WTC11 (cell line): Measurements from ENCODE around the gene C4orf33. TPM values are rescaled to one million over a fixed set of nuclear protein-coding genes. Genes with fewer than 3 reads are reported as not detected.
A peak's percentile ranks its signal among the peaks of the same experiment; 100 is the strongest.

ENCODE experiments used
- ATAC-seq: fragments of 200-7000 bp; cut with Tn5 transposase; 2 replicates; pipeline ENCODE4 v1.10.0; 2021; ENCODE audit warnings: mild to moderate bottlenecking, moderate library complexity
- CTCF ChIA-PET: fragments of 300-600 bp; sonication (Branson Sonifier 250); formaldehyde crosslinking; loops from one replicate; lab custom pipeline; 2021; ENCODE audit warnings: antibody characterized with exemption; lab: Charles Lee
- POLR2A ChIA-PET: fragments of 350-600 bp; sonication (Branson Sonifier 250); formaldehyde crosslinking; loops from one replicate; lab custom pipeline; 2021; ENCODE audit warnings: antibody characterized with exemption; lab: Charles Lee
- DNase-seq: peaks from one replicate; pipeline ENCODE4 v3.0.0; 2021; ENCODE audit warnings: low spot score
- H3K27ac Mint-ChIP-seq: 2 replicates; pipeline ENCODE4 v1.8.0; 2021; ENCODE audit warnings: mixed read lengths
- H3K27me3 Mint-ChIP-seq: 2 replicates; pipeline ENCODE4 v1.8.0; 2021; ENCODE audit warnings: low read depth, mild to moderate bottlenecking, moderate library complexity, mixed read lengths
- H3K36me3 Mint-ChIP-seq: 2 replicates; pipeline ENCODE4 v1.8.0; 2021; ENCODE audit warnings: mixed read lengths
- H3K4me1 Mint-ChIP-seq: 2 replicates; pipeline ENCODE4 v1.8.0; 2022; ENCODE audit warnings: mixed read lengths
- H3K4me3 Mint-ChIP-seq: 2 replicates; pipeline ENCODE4 v1.8.0; 2021; ENCODE audit warnings: mild to moderate bottlenecking, moderate library complexity, mixed read lengths
- H3K9me3 Mint-ChIP-seq: 2 replicates; pipeline ENCODE4 v1.8.0; 2021; ENCODE audit warnings: mixed read lengths
- ATF6 ChIP-seq: sonication (generic); formaldehyde crosslinking; IDR thresholded peaks from 2 replicates; pipeline ENCODE4 v1.8.1; 2023; ENCODE audit warnings: mild to moderate bottlenecking, missing genetic modification reagents
- CBFB ChIP-seq: sonication (generic); formaldehyde crosslinking; IDR thresholded peaks from 2 replicates; pipeline ENCODE4 v1.8.1; 2022; ENCODE audit warnings: mild to moderate bottlenecking, low read depth, missing genetic modification reagents
- ETV6 ChIP-seq: sonication (generic); formaldehyde crosslinking; IDR thresholded peaks from 2 replicates; pipeline ENCODE4 v1.8.1; 2022; ENCODE audit warnings: mild to moderate bottlenecking, missing genetic modification reagents
- FOXP1 ChIP-seq: sonication (generic); formaldehyde crosslinking; IDR thresholded peaks from 2 replicates; pipeline ENCODE4 v1.8.0; 2022; ENCODE audit warnings: missing genetic modification reagents, mild to moderate bottlenecking, moderate library complexity, borderline replicate concordance
- GTF2I ChIP-seq: fragments of 250-450 bp; sonication (Bioruptor Pico); conservative IDR thresholded peaks from 2 replicates; pipeline ENCODE4 v1.4.0; 2021; ENCODE audit warnings: mild to moderate bottlenecking
- JAZF1 ChIP-seq: fragments of 250-450 bp; sonication (Bioruptor Pico); IDR thresholded peaks from 2 replicates; pipeline ENCODE4 v1.9.0; 2021; ENCODE audit warnings: moderate library complexity, mild to moderate bottlenecking, inconsistent platforms
- JUN ChIP-seq: sonication (generic); formaldehyde crosslinking; IDR thresholded peaks from 2 replicates; pipeline ENCODE4 v1.8.0; 2023; ENCODE audit warnings: mild to moderate bottlenecking, missing genetic modification reagents
- KAT7 ChIP-seq: sonication (generic); formaldehyde crosslinking; IDR thresholded peaks from 2 replicates; pipeline ENCODE4 v1.8.1; 2023; ENCODE audit warnings: missing genetic modification reagents, mild to moderate bottlenecking, borderline replicate concordance
- MAX ChIP-seq: sonication (generic); formaldehyde crosslinking; IDR thresholded peaks from 2 replicates; pipeline ENCODE4 v1.8.0; 2022; ENCODE audit warnings: mild to moderate bottlenecking, missing genetic modification reagents
- MYBL2 ChIP-seq: sonication (generic); formaldehyde crosslinking; IDR thresholded peaks from 2 replicates; pipeline ENCODE4 v1.8.1; 2023; ENCODE audit warnings: mild to moderate bottlenecking, moderate library complexity, missing genetic modification reagents
- NFE2L1 ChIP-seq: sonication (generic); formaldehyde crosslinking; IDR thresholded peaks from 2 replicates; pipeline ENCODE4 v1.8.1; 2023; ENCODE audit warnings: missing genetic modification reagents
- OVOL2 ChIP-seq: fragments of 250-450 bp; sonication (Bioruptor Pico); IDR thresholded peaks from 2 replicates; pipeline ENCODE4 v1.9.0; 2021; ENCODE audit warnings: mild to moderate bottlenecking, borderline replicate concordance
- PRRX2 ChIP-seq: fragments of 250-450 bp; sonication (Bioruptor Pico); IDR thresholded peaks from 2 replicates; pipeline ENCODE4 v1.8.0; 2021; ENCODE audit warnings: mild to moderate bottlenecking
- SMAD4 ChIP-seq: sonication (generic); formaldehyde crosslinking; IDR thresholded peaks from 2 replicates; pipeline ENCODE4 v1.8.0; 2022; ENCODE audit warnings: mild to moderate bottlenecking, missing genetic modification reagents
- SOX15 ChIP-seq: fragments of 250-450 bp; sonication (Bioruptor Pico); IDR thresholded peaks from 2 replicates; pipeline ENCODE4 v1.9.0; 2021; ENCODE audit warnings: mild to moderate bottlenecking
- TEAD4 ChIP-seq: sonication (generic); formaldehyde crosslinking; IDR thresholded peaks from 2 replicates; pipeline ENCODE4 v1.8.0; 2022; ENCODE audit warnings: mild to moderate bottlenecking, missing genetic modification reagents
- ZBTB43 ChIP-seq: sonication (generic); formaldehyde crosslinking; IDR thresholded peaks from 2 replicates; pipeline ENCODE4 v1.8.1; 2023; ENCODE audit warnings: mild to moderate bottlenecking, missing genetic modification reagents
- ZMAT4 ChIP-seq: fragments of 250-450 bp; sonication (Bioruptor Pico); IDR thresholded peaks from 2 replicates; pipeline ENCODE4 v1.9.0; 2021; ENCODE audit warnings: mild to moderate bottlenecking
- ZNF121 ChIP-seq: sonication (generic); formaldehyde crosslinking; IDR thresholded peaks from 2 replicates; pipeline ENCODE4 v1.8.0; 2023; ENCODE audit warnings: missing genetic modification reagents
- ZNF138 ChIP-seq: sonication (generic); formaldehyde crosslinking; conservative IDR thresholded peaks from 2 replicates; pipeline ENCODE4 v1.8.1; 2022; ENCODE audit warnings: mild to moderate bottlenecking, moderate library complexity, missing genetic modification reagents
- ZNF423 ChIP-seq: fragments of 250-450 bp; sonication (Bioruptor Pico); IDR thresholded peaks from 2 replicates; pipeline ENCODE4 v2.1.2; 2022; ENCODE audit warnings: mild to moderate bottlenecking, moderate library complexity
- total RNA-seq: library from RNA; stranded (reverse); gene quantifications from 3 replicates; pipeline ENCODE4 v1.2.3, GENCODE V29; 2021
- TF ChIP-seq, protein P1 (sequence below): fragments of 250-450 bp; sonication (Bioruptor Pico); IDR thresholded peaks from 2 replicates; pipeline ENCODE4 v1.9.0; 2021; ENCODE audit warnings: mild to moderate bottlenecking, borderline replicate concordance
- TF ChIP-seq, protein P2 (sequence below): sonication (generic); formaldehyde crosslinking; IDR thresholded peaks from 2 replicates; pipeline ENCODE4 v1.8.0; 2023; ENCODE audit warnings: mild to moderate bottlenecking, missing genetic modification reagents
- TF ChIP-seq, protein P3 (sequence below): fragments of 200-600 bp; IDR thresholded peaks from 2 replicates; pipeline ENCODE4 v1.8.0; 2022; ENCODE audit warnings: antibody characterized with exemption

Gene C4orf33
- total RNA-seq, 1 experiment from 2014 or later, result 6.9 TPM

- POLR2A ChIA-PET, result interaction anchor here (0.5 to 0.8 kb wide), 2 partner anchors 140 to 937 kb away, joined by 3 to 6 read pairs; no protein-coding TSS in a partner anchor
- Mint-ChIP-seq H3K4me3 (no peak within 1 kb of the TSS), H3K36me3 (no peaks in the 10 kb centered on the region), H3K4me1 (peaks cover 20% of the 10 kb centered on the region), H3K9me3 (no peaks in the 10 kb centered on the region), H3K27ac (peak within 1 kb of the TSS; percentile 94), H3K27me3 (no peaks in the 10 kb centered on the region)
- DNase-seq (peak; percentile 98), ATAC-seq (peak; percentile 97)
- CTCF ChIA-PET, result interaction anchor here (0.9 to 1.8 kb wide), 2 partner anchors 52 to 639 kb away, joined by 4 read pairs; no protein-coding TSS in a partner anchor
- TF ChIP-seq SOX15 (CRISPR knock-in tag) (no peak), ZNF138 (CRISPR knock-in tag) (no peak), ETV6 (peak; percentile 95; the same call in 1 of the 2 replicates), ZMAT4 (CRISPR knock-in tag) (no peak), ATF6 (CRISPR knock-in tag) (no peak), TEAD4 (CRISPR knock-in tag) (0 out of 2 replicates have a peak, but pooled peaks have one; percentile 26), ZNF121 (CRISPR knock-in tag) (no peak), SMAD4 (no peak), JAZF1 (CRISPR knock-in tag) (no peak), ZBTB43 (CRISPR knock-in tag) (0 out of 2 replicates have a peak, but pooled peaks have one; percentile 32), GTF2I (CRISPR knock-in tag) (no peak), JUN (CRISPR knock-in tag) (0 out of 2 replicates have a peak, but pooled peaks have one; percentile 32), OVOL2 (CRISPR knock-in tag) (no peak), KAT7 (no peak), MYBL2 (peak; percentile 96), PRRX2 (no peak), NFE2L1 (CRISPR knock-in tag) (no peak), FOXP1 (CRISPR knock-in tag) (peak; percentile 97), CBFB (CRISPR knock-in tag) (0 out of 2 replicates have a peak, but pooled peaks have one; percentile 55), ZNF423 (CRISPR knock-in tag) (no peak), MAX (peak; percentile 89)
- TF ChIP-seq, protein P1, sequence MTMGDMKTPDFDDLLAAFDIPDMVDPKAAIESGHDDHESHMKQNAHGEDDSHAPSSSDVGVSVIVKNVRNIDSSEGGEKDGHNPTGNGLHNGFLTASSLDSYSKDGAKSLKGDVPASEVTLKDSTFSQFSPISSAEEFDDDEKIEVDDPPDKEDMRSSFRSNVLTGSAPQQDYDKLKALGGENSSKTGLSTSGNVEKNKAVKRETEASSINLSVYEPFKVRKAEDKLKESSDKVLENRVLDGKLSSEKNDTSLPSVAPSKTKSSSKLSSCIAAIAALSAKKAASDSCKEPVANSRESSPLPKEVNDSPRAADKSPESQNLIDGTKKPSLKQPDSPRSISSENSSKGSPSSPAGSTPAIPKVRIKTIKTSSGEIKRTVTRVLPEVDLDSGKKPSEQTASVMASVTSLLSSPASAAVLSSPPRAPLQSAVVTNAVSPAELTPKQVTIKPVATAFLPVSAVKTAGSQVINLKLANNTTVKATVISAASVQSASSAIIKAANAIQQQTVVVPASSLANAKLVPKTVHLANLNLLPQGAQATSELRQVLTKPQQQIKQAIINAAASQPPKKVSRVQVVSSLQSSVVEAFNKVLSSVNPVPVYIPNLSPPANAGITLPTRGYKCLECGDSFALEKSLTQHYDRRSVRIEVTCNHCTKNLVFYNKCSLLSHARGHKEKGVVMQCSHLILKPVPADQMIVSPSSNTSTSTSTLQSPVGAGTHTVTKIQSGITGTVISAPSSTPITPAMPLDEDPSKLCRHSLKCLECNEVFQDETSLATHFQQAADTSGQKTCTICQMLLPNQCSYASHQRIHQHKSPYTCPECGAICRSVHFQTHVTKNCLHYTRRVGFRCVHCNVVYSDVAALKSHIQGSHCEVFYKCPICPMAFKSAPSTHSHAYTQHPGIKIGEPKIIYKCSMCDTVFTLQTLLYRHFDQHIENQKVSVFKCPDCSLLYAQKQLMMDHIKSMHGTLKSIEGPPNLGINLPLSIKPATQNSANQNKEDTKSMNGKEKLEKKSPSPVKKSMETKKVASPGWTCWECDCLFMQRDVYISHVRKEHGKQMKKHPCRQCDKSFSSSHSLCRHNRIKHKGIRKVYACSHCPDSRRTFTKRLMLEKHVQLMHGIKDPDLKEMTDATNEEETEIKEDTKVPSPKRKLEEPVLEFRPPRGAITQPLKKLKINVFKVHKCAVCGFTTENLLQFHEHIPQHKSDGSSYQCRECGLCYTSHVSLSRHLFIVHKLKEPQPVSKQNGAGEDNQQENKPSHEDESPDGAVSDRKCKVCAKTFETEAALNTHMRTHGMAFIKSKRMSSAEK, result no peak
- TF ChIP-seq, protein P2, sequence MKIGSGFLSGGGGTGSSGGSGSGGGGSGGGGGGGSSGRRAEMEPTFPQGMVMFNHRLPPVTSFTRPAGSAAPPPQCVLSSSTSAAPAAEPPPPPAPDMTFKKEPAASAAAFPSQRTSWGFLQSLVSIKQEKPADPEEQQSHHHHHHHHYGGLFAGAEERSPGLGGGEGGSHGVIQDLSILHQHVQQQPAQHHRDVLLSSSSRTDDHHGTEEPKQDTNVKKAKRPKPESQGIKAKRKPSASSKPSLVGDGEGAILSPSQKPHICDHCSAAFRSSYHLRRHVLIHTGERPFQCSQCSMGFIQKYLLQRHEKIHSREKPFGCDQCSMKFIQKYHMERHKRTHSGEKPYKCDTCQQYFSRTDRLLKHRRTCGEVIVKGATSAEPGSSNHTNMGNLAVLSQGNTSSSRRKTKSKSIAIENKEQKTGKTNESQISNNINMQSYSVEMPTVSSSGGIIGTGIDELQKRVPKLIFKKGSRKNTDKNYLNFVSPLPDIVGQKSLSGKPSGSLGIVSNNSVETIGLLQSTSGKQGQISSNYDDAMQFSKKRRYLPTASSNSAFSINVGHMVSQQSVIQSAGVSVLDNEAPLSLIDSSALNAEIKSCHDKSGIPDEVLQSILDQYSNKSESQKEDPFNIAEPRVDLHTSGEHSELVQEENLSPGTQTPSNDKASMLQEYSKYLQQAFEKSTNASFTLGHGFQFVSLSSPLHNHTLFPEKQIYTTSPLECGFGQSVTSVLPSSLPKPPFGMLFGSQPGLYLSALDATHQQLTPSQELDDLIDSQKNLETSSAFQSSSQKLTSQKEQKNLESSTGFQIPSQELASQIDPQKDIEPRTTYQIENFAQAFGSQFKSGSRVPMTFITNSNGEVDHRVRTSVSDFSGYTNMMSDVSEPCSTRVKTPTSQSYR (CRISPR knock-in tag), result peak; percentile 30; the same call in 1 of the 2 replicates
- TF ChIP-seq, protein P3, sequence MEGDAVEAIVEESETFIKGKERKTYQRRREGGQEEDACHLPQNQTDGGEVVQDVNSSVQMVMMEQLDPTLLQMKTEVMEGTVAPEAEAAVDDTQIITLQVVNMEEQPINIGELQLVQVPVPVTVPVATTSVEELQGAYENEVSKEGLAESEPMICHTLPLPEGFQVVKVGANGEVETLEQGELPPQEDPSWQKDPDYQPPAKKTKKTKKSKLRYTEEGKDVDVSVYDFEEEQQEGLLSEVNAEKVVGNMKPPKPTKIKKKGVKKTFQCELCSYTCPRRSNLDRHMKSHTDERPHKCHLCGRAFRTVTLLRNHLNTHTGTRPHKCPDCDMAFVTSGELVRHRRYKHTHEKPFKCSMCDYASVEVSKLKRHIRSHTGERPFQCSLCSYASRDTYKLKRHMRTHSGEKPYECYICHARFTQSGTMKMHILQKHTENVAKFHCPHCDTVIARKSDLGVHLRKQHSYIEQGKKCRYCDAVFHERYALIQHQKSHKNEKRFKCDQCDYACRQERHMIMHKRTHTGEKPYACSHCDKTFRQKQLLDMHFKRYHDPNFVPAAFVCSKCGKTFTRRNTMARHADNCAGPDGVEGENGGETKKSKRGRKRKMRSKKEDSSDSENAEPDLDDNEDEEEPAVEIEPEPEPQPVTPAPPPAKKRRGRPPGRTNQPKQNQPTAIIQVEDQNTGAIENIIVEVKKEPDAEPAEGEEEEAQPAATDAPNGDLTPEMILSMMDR, result no peak
Observed at GRCh38 chr4:129093191-129093920, 2.6 kb upstream of the C4orf33 start, which contains the start of gene SCLT1. SCLT1 (minus strand) TSS chr4:129093539; CDS start chr4:129093103, 436 bp downstream.
